Ishikawa (cell line): ENCODE measurements around the gene PPP2R2C.

ENCODE experiments used
- CEBPB ChIP-seq: IDR thresholded peaks from 2 replicates; pipeline ENCODE4 v1.6.1; 2012
- CREB1 ChIP-seq: IDR thresholded peaks from 2 replicates; pipeline ENCODE4 v1.6.1; 2012; ENCODE audit warnings: low read depth
- EGR1 ChIP-seq: IDR thresholded peaks from 2 replicates; pipeline ENCODE4 v1.6.1; 2012
- EP300 ChIP-seq: IDR thresholded peaks from 2 replicates; pipeline ENCODE4 v1.6.1; 2012; ENCODE audit warnings: borderline replicate concordance
- FOXM1 ChIP-seq: IDR thresholded peaks from 2 replicates; pipeline ENCODE4 v1.6.1; 2012; ENCODE audit warnings: low read depth, borderline replicate concordance
- NFIC ChIP-seq: IDR thresholded peaks from 2 replicates; pipeline ENCODE4 v1.6.1; 2012
- RAD21 ChIP-seq: IDR thresholded peaks from 2 replicates; pipeline ENCODE4 v1.6.1; 2012; ENCODE audit warnings: low read depth
- TAF1 ChIP-seq: IDR thresholded peaks from 2 replicates; pipeline ENCODE4 v1.6.1; 2012; ENCODE audit warnings: low read depth, mild to moderate bottlenecking
- TCF12 ChIP-seq: IDR thresholded peaks from 2 replicates; pipeline ENCODE4 v1.6.1; 2012; ENCODE audit warnings: low read depth
- TEAD4 ChIP-seq: IDR thresholded peaks from 2 replicates; pipeline ENCODE4 v1.6.1; 2012
- YY1 ChIP-seq: IDR thresholded peaks from 2 replicates; pipeline ENCODE4 v1.6.1; 2012; ENCODE audit warnings: low read depth
- ZBTB7A ChIP-seq: IDR thresholded peaks from 2 replicates; pipeline ENCODE4 v1.6.1; 2012; ENCODE audit warnings: low read depth
- TF ChIP-seq, protein P1 (sequence below): IDR thresholded peaks from 2 replicates; pipeline ENCODE4 v1.6.1; 2012
- TF ChIP-seq, protein P2 (sequence below): IDR thresholded peaks from 2 replicates; pipeline ENCODE4 v1.6.1; 2012; ENCODE audit warnings: low read depth, mild to moderate bottlenecking
- TF ChIP-seq, protein P3 (sequence below): IDR thresholded peaks from 2 replicates; pipeline ENCODE4 v1.6.1; 2012

The PPP2R2C gene

DNA sequence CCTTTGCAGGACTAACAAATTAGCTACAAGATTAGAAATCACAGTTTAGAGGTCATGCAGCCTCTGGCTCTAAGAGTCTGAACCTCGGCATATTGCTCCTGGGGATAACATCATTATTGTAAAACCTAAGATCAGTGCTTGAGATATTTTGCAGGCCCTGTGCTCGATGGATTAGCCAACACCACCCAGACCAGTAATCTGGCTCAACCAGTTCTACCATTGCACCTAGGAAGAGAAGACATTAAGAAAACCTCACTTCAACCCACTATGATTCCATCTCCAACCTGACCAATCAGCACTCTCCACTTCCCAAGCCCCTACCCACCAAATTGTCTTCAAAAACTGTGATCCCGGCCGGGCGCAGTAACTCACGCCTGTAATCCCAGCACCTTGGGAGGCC, 159.2 kb downstream of the PPP2R2C start:
- TF ChIP-seq TCF12 (no peak), EP300 (no peak), CREB1 (no peak), TAF1 (no peak), FOXM1 (no peak), YY1 (no peak), RAD21 (no peak), NFIC (no peak), TEAD4 (no peak), EGR1 (no peak), CEBPB (no peak), ZBTB7A (no peak)
- TF ChIP-seq, protein P1, sequence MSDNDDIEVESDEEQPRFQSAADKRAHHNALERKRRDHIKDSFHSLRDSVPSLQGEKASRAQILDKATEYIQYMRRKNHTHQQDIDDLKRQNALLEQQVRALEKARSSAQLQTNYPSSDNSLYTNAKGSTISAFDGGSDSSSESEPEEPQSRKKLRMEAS, result no peak
- TF ChIP-seq, protein P2, sequence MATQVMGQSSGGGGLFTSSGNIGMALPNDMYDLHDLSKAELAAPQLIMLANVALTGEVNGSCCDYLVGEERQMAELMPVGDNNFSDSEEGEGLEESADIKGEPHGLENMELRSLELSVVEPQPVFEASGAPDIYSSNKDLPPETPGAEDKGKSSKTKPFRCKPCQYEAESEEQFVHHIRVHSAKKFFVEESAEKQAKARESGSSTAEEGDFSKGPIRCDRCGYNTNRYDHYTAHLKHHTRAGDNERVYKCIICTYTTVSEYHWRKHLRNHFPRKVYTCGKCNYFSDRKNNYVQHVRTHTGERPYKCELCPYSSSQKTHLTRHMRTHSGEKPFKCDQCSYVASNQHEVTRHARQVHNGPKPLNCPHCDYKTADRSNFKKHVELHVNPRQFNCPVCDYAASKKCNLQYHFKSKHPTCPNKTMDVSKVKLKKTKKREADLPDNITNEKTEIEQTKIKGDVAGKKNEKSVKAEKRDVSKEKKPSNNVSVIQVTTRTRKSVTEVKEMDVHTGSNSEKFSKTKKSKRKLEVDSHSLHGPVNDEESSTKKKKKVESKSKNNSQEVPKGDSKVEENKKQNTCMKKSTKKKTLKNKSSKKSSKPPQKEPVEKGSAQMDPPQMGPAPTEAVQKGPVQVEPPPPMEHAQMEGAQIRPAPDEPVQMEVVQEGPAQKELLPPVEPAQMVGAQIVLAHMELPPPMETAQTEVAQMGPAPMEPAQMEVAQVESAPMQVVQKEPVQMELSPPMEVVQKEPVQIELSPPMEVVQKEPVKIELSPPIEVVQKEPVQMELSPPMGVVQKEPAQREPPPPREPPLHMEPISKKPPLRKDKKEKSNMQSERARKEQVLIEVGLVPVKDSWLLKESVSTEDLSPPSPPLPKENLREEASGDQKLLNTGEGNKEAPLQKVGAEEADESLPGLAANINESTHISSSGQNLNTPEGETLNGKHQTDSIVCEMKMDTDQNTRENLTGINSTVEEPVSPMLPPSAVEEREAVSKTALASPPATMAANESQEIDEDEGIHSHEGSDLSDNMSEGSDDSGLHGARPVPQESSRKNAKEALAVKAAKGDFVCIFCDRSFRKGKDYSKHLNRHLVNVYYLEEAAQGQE, result no peak
- TF ChIP-seq, protein P3, sequence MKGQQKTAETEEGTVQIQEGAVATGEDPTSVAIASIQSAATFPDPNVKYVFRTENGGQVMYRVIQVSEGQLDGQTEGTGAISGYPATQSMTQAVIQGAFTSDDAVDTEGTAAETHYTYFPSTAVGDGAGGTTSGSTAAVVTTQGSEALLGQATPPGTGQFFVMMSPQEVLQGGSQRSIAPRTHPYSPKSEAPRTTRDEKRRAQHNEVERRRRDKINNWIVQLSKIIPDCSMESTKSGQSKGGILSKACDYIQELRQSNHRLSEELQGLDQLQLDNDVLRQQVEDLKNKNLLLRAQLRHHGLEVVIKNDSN, result no peak

DNA sequence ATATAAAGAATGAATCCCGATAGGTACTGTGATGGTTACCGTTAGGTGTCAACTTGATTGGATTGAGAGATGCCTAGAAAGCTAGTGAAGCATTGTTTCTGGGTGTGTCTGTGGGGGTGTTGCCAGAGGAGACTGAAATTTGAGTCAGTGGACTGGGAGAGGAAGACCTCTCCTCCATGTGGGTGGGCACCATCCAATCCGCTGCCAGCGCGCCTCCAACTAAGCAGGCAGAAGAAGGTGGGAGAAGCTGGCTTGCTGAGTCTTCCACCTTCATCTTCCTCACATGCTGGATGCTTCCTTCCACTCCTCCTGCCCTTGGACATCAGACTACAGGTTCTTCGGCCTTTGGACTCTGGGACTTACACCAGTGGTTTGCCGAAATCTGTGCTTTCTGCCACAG, 162.6 kb downstream of the PPP2R2C start:
- TF ChIP-seq EGR1 (no peak), NFIC (no peak), TEAD4 (no peak), CEBPB (no peak)

DNA sequence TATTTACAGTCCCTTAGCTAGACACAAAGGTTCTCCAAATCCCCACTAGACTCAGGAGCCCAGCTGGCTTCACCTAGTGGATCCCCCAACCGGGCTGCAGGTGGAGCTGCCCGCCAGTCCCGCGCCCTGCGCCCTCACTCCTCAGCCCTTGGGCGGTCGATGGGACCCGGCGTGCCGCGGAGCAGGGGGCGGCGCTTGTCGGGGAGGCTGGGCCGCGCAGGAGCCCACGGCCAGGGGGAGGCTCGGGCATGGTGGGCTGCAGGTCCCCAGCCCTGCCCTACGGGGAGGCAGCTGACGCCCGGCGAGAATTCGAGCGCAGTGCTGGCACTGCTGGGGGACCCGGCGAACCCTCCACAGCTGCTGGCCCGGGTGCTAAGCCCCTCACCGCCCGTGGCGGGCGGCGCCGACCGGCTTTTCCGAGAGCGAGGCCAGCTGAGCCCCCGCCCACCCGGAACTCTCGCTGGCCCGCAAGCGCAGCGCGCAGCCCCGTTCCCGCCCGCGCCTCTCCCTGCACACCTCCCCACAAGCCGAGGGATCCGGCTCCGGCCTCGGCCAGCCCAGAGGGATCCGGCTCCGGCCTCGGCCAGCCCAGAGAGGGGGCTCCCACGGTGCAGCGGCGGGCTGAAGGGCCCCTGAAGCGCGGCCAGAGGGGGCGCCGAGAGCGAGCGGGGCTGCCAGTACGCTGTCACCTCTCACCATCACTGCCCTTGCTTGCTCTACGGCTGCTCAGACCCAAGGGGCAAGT, 163.3 kb downstream of the PPP2R2C start:
- TF ChIP-seq TAF1 (no peak), EP300 (no peak), EGR1 (no peak), YY1 (no peak), CREB1 (no peak), CEBPB (no peak), RAD21 (no peak)
- TF ChIP-seq, protein P3, result no peak
- TF ChIP-seq, protein P1, result peak; percentile 59; the same call in 1 of the 2 replicates

DNA sequence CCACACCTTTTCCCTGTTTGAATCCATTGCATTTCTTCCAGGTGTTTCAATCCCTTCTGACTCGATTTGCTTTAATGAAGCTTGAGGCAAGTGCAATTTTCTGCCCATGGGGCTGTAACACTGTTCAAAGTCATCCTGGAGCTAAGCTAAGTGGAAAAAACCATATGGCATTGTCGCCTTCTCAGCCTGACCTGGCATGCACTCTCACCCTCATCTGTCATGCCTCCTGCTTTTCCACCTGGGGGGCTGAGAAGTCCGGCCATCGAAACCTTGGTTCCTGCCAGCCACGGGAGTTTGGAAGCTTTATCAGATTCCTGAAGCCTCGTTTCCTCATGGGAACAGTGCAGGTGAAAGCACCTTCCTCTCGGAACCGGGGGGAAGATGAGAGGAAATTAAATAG, 164.5 kb downstream of the PPP2R2C start:
- no peak for TF ChIP-seq CREB1
- no peak for TF ChIP-seq EGR1
- TF ChIP-seq FOXM1, result no peak
- TF ChIP-seq, protein P2, result no peak
- no peak for TF ChIP-seq EP300
- no peak for TF ChIP-seq RAD21
- no peak for TF ChIP-seq ZBTB7A
- TF ChIP-seq, protein P1, result no peak
- no peak for TF ChIP-seq CEBPB
- no peak for TF ChIP-seq TAF1
- no peak for TF ChIP-seq YY1

DNA sequence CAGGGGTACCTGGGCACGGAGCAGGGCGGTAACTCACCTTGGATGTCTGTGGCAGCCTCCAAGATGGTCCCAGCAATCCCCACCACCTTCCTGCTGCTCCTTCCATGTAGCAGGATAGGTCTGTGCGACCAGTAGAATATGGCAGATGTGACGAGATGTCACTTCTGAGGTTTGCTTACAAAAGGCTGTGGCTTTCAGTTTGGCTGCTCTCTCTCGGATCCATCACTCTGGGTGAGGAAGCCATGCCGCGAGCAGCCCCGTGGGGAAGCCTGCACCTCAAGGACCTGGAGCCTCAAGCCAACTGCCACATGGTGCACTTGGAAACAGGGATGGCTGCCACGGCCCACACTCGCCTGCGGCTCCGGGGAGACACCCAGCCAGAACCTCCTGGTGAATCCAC, 165.2 kb downstream of the PPP2R2C start:
- no peak for TF ChIP-seq RAD21
- no peak for TF ChIP-seq TAF1
- TF ChIP-seq, protein P2, result no peak
- TF ChIP-seq ZBTB7A, result no peak
- TF ChIP-seq, protein P1, result no peak
- no peak for TF ChIP-seq NFIC
- no peak for TF ChIP-seq FOXM1
- TF ChIP-seq EGR1, result no peak
- no peak for TF ChIP-seq CREB1
- TF ChIP-seq, protein P3, result no peak
- no peak for TF ChIP-seq CEBPB
- TF ChIP-seq TCF12, result no peak
- TF ChIP-seq TEAD4, result no peak
- TF ChIP-seq YY1, result no peak
- no peak for TF ChIP-seq EP300
